ENCODE results near the gene RASAL2.

DNA sequence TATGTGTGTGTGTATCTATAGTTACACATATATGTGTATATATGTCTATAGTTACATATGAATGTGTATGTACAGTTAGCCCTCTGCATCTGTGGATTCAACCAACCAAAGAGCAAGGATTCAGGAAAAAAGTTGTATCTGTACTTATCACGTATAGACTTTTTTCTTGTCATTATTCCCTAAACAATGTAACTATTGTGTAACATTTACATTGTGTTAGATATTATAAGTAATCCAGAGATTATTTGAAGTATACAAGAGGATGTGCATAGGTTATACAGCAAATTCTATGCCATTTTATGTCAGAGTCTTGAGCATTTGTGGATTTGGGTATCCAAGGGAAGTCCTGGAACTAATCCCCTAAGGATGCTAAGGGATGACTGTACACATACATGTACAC lies 71.3 kb downstream of the RASAL2 start:
- TF ChIP-seq POLR2A (IDR thresholded peaks at IDR 0.05) (no peak), CTCF (IDR thresholded peaks at IDR 0.05 in 8 of 11, conservative IDR thresholded peaks at IDR 0.05 in 3 of 11) (no peak)

Measured in spleen (tissue), 7 donors.